K562 (cell line): Measurements from ENCODE around the gene FBXW8. TPM values are rescaled to one million over a fixed set of nuclear protein-coding genes. Genes with fewer than 3 reads are reported as not detected.
A peak's percentile ranks its signal among the peaks of the same experiment; 100 is the strongest.

Experiments used
- ATF3 ChIP-seq, 2 experiments: fragments of 450-650 bp in 1 of 2; sonication (generic) in 1 of 2; formaldehyde crosslinking in 1 of 2; IDR thresholded peaks in 1 of 2; conservative IDR thresholded peaks in 1 of 2; 2 replicates each; pipeline versions ENCODE4 v1.6.1 to v1.8.1; 2016 to 2023; ENCODE audit warnings: mild to moderate bottlenecking in 2 of 2, moderate library complexity in 2 of 2, inconsistent platforms in 1 of 2, missing genetic modification reagents in 1 of 2
- CGGBP1 ChIP-seq: fragments of 250-450 bp; sonication (Bioruptor Pico); IDR thresholded peaks from 2 replicates; pipeline ENCODE4 v1.9.0; 2021; ENCODE audit warnings: mild to moderate bottlenecking
- MED1 ChIP-seq: sonication (generic); formaldehyde crosslinking; IDR thresholded peaks from 2 replicates; pipeline ENCODE4 v1.8.1; 2023; ENCODE audit warnings: missing genetic modification reagents, borderline replicate concordance
- PRPF4 ChIP-seq: fragments of 200-400 bp; formaldehyde crosslinking; IDR thresholded peaks from one replicate; pipeline ENCODE4 v1.6.1; 2017; ENCODE audit warnings: low read length, low read depth, mild to moderate bottlenecking; ENCODE audit not compliant: insufficient read depth, poor library complexity, severe bottlenecking
- RFX7 ChIP-seq: fragments of 250-450 bp; sonication (Bioruptor Pico); IDR thresholded peaks from 2 replicates; pipeline ENCODE4 v1.5.1; 2021; ENCODE audit warnings: mild to moderate bottlenecking
- ZNF140 ChIP-seq: fragments of 250-450 bp; sonication (Bioruptor Pico); IDR thresholded peaks from 2 replicates; pipeline ENCODE4 v1.8.0; 2021; ENCODE audit warnings: moderate library complexity, mild to moderate bottlenecking, inconsistent platforms
- ZNF57 ChIP-seq: fragments of 450-650 bp; formaldehyde crosslinking; IDR thresholded peaks from 2 replicates; pipeline ENCODE4 v1.4.0; 2020; ENCODE audit warnings: mild to moderate bottlenecking, moderate library complexity
- polyA plus RNA-seq, 8 experiments: library from polyadenylated mRNA; depleted of rRNA in 4 of 8; stranded (reverse) in 5 of 8; unstranded in 3 of 8; fragments of >200 nt; fragmentation: Nextera tagmentation in 2 of 8; fragmentation: Illumina TruSeq in 1 of 8; extraction: Ambion mirVana in 2 of 8; extraction: Trizol in 1 of 8; gene quantifications; 2 replicates each; pipeline versions ENCODE4 v1.2.1 to v1.2.3, GENCODE V29; 2011 to 2014; ENCODE audit warnings: inconsistent platforms in 1 of 8, missing spikeins in 1 of 8
- total RNA-seq, 7 experiments: library from RNA; depleted of rRNA in 6 of 7; stranded (reverse); fragments of >200 nt in 6 of 7; fragmentation: Illumina TruSeq in 2 of 7; extraction: Trizol in 2 of 7; gene quantifications; 2 replicates each; pipeline versions ENCODE4 v1.2.1 to v1.2.3, GENCODE V29; 2011 to 2021; ENCODE audit warnings: low replicate concordance in 1 of 7
- TF ChIP-seq, protein P1 (sequence below): fragments of 450-650 bp; formaldehyde crosslinking; IDR thresholded peaks from 2 replicates; pipeline ENCODE4 v1.4.0; 2020; ENCODE audit warnings: mild to moderate bottlenecking, moderate library complexity
- TF ChIP-seq, protein P2 (sequence below): sonication (generic); formaldehyde crosslinking; IDR thresholded peaks from 2 replicates; pipeline ENCODE4 v1.8.0; 2022; ENCODE audit warnings: missing genetic modification reagents, mild to moderate bottlenecking, borderline replicate concordance
- TF ChIP-seq, protein P3 (sequence below): fragments of 250-450 bp; sonication (Bioruptor Pico); IDR thresholded peaks from 2 replicates; pipeline ENCODE4 v1.8.0; 2022; ENCODE audit warnings: inconsistent platforms, mild to moderate bottlenecking, moderate library complexity, borderline replicate concordance
- TF ChIP-seq, protein P4 (sequence below), 3 experiments: fragments of 200-800 bp in 1 of 3; fragments of 250-450 bp in 1 of 3; fragments of 450-650 bp in 1 of 3; sonication (Bioruptor Pico) in 1 of 3; sonication (Bioruptor generic) in 1 of 3; formaldehyde crosslinking in 1 of 3; IDR thresholded peaks; 2 replicates each; pipeline versions ENCODE4 v1.6.1 to v1.8.0; 2016 to 2022; ENCODE audit warnings: mild to moderate bottlenecking in 2 of 3, missing genetic modification characterization in 2 of 3, missing compliant biosample characterization in 1 of 3, moderate library complexity in 1 of 3

The FBXW8 gene
- total and polyA plus RNA-seq, 9 of the 15 experiments (the other 6 are each of a cell fraction or from before 2014, with no cell fraction given) = 0.58 to 8.3 (median 4.4) TPM

DNA sequence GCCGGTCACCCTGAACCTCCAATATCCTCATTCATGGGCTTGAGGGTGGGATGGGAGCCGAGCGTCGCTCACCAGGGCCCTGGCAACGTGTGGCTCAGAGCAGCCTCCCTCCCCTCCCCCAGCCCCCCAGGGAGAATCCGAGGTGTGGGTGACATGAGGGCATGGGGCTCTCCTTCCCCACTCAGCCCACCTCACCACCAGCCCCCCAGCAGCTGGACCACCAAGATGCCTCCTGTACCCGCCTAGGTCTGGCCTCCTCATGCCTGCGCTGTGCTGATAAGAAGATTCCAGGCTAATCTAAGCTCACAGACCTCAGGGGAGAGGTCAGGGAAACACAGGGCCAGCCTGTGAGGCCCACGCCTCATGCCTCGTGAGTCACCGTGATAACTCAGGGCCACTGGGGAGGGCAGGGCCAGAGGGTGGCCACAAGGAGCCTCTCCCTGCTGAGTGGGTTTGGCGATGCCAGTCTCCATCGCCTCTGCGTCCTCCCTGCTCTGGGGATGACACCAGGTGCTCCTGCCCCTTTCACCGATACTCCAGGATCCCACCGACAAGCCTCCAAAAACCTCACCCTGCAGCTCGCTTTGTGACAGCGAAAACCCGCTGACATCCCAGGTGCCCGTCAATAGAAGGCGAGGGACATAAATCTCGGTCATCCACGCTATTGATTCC lies 131.6 kb downstream of the FBXW8 start (continued):
- TF ChIP-seq RFX7 = 0 out of 2 replicates have a peak, but pooled peaks have one; percentile 62
- TF ChIP-seq CGGBP1 (CRISPR knock-in tag) = no peak
- no peak for TF ChIP-seq ZNF140 (CRISPR knock-in tag)
- no peak for TF ChIP-seq MED1 (CRISPR knock-in tag)
- TF ChIP-seq, protein P1, sequence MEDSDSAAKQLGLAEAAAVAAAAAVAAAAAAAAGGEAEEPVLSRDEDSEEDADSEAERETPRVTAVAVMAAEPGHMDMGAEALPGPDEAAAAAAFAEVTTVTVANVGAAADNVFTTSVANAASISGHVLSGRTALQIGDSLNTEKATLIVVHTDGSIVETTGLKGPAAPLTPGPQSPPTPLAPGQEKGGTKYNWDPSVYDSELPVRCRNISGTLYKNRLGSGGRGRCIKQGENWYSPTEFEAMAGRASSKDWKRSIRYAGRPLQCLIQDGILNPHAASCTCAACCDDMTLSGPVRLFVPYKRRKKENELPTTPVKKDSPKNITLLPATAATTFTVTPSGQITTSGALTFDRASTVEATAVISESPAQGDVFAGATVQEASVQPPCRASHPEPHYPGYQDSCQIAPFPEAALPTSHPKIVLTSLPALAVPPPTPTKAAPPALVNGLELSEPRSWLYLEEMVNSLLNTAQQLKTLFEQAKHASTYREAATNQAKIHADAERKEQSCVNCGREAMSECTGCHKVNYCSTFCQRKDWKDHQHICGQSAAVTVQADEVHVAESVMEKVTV = no peak
- TF ChIP-seq, protein P2, sequence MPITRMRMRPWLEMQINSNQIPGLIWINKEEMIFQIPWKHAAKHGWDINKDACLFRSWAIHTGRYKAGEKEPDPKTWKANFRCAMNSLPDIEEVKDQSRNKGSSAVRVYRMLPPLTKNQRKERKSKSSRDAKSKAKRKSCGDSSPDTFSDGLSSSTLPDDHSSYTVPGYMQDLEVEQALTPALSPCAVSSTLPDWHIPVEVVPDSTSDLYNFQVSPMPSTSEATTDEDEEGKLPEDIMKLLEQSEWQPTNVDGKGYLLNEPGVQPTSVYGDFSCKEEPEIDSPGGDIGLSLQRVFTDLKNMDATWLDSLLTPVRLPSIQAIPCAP (CRISPR knock-in tag) = no peak
- peak; percentile 96 for TF ChIP-seq ATF3 (IDR thresholded peaks at IDR 0.05)
- no peak; the same call in 1 of the 2 replicates for TF ChIP-seq ATF3 (CRISPR knock-in tag; conservative IDR thresholded peaks at IDR 0.05)
- TF ChIP-seq ZNF57 = no peak
- TF ChIP-seq, protein P3, sequence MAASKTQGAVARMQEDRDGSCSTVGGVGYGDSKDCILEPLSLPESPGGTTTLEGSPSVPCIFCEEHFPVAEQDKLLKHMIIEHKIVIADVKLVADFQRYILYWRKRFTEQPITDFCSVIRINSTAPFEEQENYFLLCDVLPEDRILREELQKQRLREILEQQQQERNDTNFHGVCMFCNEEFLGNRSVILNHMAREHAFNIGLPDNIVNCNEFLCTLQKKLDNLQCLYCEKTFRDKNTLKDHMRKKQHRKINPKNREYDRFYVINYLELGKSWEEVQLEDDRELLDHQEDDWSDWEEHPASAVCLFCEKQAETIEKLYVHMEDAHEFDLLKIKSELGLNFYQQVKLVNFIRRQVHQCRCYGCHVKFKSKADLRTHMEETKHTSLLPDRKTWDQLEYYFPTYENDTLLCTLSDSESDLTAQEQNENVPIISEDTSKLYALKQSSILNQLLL = no peak
- TF ChIP-seq PRPF4 = no peak
- TF ChIP-seq, protein P4, sequence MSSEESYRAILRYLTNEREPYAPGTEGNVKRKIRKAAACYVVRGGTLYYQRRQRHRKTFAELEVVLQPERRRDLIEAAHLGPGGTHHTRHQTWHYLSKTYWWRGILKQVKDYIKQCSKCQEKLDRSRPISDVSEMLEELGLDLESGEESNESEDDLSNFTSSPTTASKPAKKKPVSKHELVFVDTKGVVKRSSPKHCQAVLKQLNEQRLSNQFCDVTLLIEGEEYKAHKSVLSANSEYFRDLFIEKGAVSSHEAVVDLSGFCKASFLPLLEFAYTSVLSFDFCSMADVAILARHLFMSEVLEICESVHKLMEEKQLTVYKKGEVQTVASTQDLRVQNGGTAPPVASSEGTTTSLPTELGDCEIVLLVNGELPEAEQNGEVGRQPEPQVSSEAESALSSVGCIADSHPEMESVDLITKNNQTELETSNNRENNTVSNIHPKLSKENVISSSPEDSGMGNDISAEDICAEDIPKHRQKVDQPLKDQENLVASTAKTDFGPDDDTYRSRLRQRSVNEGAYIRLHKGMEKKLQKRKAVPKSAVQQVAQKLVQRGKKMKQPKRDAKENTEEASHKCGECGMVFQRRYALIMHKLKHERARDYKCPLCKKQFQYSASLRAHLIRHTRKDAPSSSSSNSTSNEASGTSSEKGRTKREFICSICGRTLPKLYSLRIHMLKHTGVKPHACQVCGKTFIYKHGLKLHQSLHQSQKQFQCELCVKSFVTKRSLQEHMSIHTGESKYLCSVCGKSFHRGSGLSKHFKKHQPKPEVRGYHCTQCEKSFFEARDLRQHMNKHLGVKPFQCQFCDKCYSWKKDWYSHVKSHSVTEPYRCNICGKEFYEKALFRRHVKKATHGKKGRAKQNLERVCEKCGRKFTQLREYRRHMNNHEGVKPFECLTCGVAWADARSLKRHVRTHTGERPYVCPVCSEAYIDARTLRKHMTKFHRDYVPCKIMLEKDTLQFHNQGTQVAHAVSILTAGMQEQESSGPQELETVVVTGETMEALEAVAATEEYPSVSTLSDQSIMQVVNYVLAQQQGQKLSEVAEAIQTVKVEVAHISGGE (CRISPR knock-in tag; IDR thresholded peaks at IDR 0.05) = peak in 1 of 3 experiments; percentile 89; a peak in 2 of 6 replicates
